H1 (cell line): ENCODE data around the gene DIP2C. TPM values are rescaled to one million over a fixed set of nuclear protein-coding genes. Genes with fewer than 3 reads are reported as not detected.

ENCODE experiments used
- CTCF ChIA-PET: fragments of 300-600 bp; sonication (Branson Sonifier 250); formaldehyde crosslinking; loops from one replicate; lab custom pipeline; 2021; ENCODE audit not compliant: partially characterized antibody; lab: Charles Lee
- POLR2A ChIA-PET: fragments of 300-600 bp; sonication (Branson Sonifier 250); formaldehyde crosslinking; loops from one replicate; lab custom pipeline; 2021; ENCODE audit warnings: inconsistent platforms; ENCODE audit not compliant: partially characterized antibody; lab: Charles Lee
- DNase-seq, 2 experiments: peaks; one replicate each; pipeline versions ENCODE4 v3.0.0 to v3.0.0-alpha.2; 2010 to 2022; ENCODE audit warnings: low spot score in 2 of 2, low read depth in 1 of 2, mixed read lengths in 1 of 2
- FAIRE-seq: peaks from 2 replicates; lab custom pipeline; 2011; peaks lifted over from hg19 to GRCh38; lab: Jason Lieb, UNC
- H2AFZ ChIP-seq: 2 replicates; pipeline ENCODE4 v1.8.1; 2012; ENCODE audit warnings: low read length, inconsistent platforms
- H2AK5ac ChIP-seq: 2 replicates; pipeline ENCODE4 v1.6.1; 2013; ENCODE audit warnings: low read depth, low read length
- H2BK120ac ChIP-seq: replicated peaks from 2 replicates; pipeline ENCODE3; 2013; ENCODE audit warnings: low read depth, low read length, inconsistent platforms
- H2BK12ac ChIP-seq: 2 replicates; pipeline ENCODE4 v1.6.1; 2013; ENCODE audit warnings: low read depth, low read length
- H2BK15ac ChIP-seq: 2 replicates; pipeline ENCODE4 v1.6.1; 2013; ENCODE audit warnings: low read length
- H2BK20ac ChIP-seq: 2 replicates; pipeline ENCODE4 v1.6.1; 2013; ENCODE audit warnings: low read length
- H2BK5ac ChIP-seq: 2 replicates; pipeline ENCODE4 v1.6.1; 2013; ENCODE audit warnings: low read depth, low read length
- H3K14ac ChIP-seq: 2 replicates; pipeline ENCODE4 v1.6.1; 2013; ENCODE audit warnings: inconsistent platforms; ENCODE audit not compliant: insufficient read length
- H3K18ac ChIP-seq: 2 replicates; pipeline ENCODE4 v1.6.1; 2013; ENCODE audit warnings: low read length; ENCODE audit errors: extremely low read depth
- H3K23ac ChIP-seq: 2 replicates; pipeline ENCODE4 v1.6.1; 2013; ENCODE audit warnings: inconsistent platforms; ENCODE audit not compliant: insufficient read length
- H3K23me2 ChIP-seq: 2 replicates; pipeline ENCODE4 v1.6.1; 2013; ENCODE audit warnings: low read depth, low read length
- H3K27ac ChIP-seq: 2 replicates; pipeline ENCODE4 v1.6.1; 2011; ENCODE audit warnings: low read depth, low read length, inconsistent platforms
- H3K27me3 ChIP-seq, 4 experiments: replicated peaks in 1 of 4; 1 replicate in 1 of 4; 2 replicates in 3 of 4; pipeline versions ENCODE4 v1.6.1 to v1.8.1; 2011 to 2013; ENCODE audit warnings: low read length in 3 of 4, mild to moderate bottlenecking in 3 of 4, inconsistent platforms in 2 of 4, mixed read lengths in 2 of 4, moderate library complexity in 1 of 4; ENCODE audit not compliant: control insufficient read depth in 3 of 4, insufficient read depth in 3 of 4; ENCODE audit errors: extremely low read depth in 1 of 4
- H3K36me3 ChIP-seq, 4 experiments: 2 replicates each; pipeline versions ENCODE4 v1.6.1 to v1.8.1; 2011 to 2013; ENCODE audit warnings: mild to moderate bottlenecking in 4 of 4, low read length in 3 of 4, moderate library complexity in 2 of 4, control low read depth in 1 of 4, inconsistent platforms in 1 of 4; ENCODE audit not compliant: insufficient read depth in 4 of 4, control insufficient read depth in 2 of 4
- H3K4ac ChIP-seq: replicated peaks from 2 replicates; pipeline ENCODE3; 2013; ENCODE audit warnings: low read length, low read depth, mixed read lengths, inconsistent platforms; ENCODE audit not compliant: insufficient read length
- H3K4me1 ChIP-seq, 4 experiments: replicated peaks in 1 of 4; 1 replicate in 1 of 4; 2 replicates in 3 of 4; pipeline versions ENCODE4 v1.6.1 to v1.8.1; 2011 to 2013; ENCODE audit warnings: low read length in 3 of 4, inconsistent platforms in 2 of 4, mixed read lengths in 1 of 4; ENCODE audit not compliant: insufficient read depth in 4 of 4, control insufficient read depth in 3 of 4
- H3K4me2 ChIP-seq, 2 experiments: 2 replicates each; pipeline versions ENCODE4 v1.6.1 to v1.8.1; 2011 to 2013; ENCODE audit warnings: low read depth in 2 of 2, low read length in 2 of 2, control low read depth in 1 of 2, inconsistent platforms in 1 of 2, mild to moderate bottlenecking in 1 of 2; ENCODE audit not compliant: insufficient read depth in 1 of 2
- H3K4me3 ChIP-seq, 4 experiments: fragments of 200-600, 300-600 bp in 1 of 4; sonication (generic), shearing (Covaris generic), sonication (Bioruptor Twin) in 1 of 4; 2 replicates each; pipeline versions ENCODE4 v1.5.1 to v1.8.1; 2011 to 2016; ENCODE audit warnings: low read length in 4 of 4, low read depth in 3 of 4, control low read depth in 2 of 4, inconsistent platforms in 2 of 4, mild to moderate bottlenecking in 2 of 4, mixed read lengths in 1 of 4, moderate library complexity in 1 of 4; ENCODE audit not compliant: insufficient read depth in 2 of 4; ENCODE audit errors: extremely low read depth in 1 of 4
- H3K56ac ChIP-seq: replicated peaks from 2 replicates; pipeline ENCODE3; 2013; ENCODE audit warnings: low read depth, mild to moderate bottlenecking, mixed read lengths, low read length, inconsistent platforms; ENCODE audit not compliant: insufficient read length
- H3K79me1 ChIP-seq: 2 replicates; pipeline ENCODE4 v1.6.1; 2013; ENCODE audit warnings: low read depth, low read length, control low read depth
- H3K79me2 ChIP-seq, 2 experiments: 2 replicates each; pipeline versions ENCODE4 v1.6.1 to v1.8.1; 2012 to 2013; ENCODE audit warnings: low read length in 2 of 2, mild to moderate bottlenecking in 2 of 2, inconsistent platforms in 1 of 2; ENCODE audit not compliant: insufficient read depth in 2 of 2, control insufficient read depth in 1 of 2
- H3K9ac ChIP-seq, 4 experiments: replicated peaks in 1 of 4; 1 replicate in 1 of 4; 2 replicates in 3 of 4; pipeline versions ENCODE4 v1.6.1 to v1.8.1; 2011 to 2013; ENCODE audit warnings: low read depth in 3 of 4, low read length in 3 of 4, control low read depth in 2 of 4, mild to moderate bottlenecking in 2 of 4, moderate library complexity in 2 of 4, inconsistent platforms in 1 of 4; ENCODE audit errors: extremely low read depth in 1 of 4
- H3K9me3 ChIP-seq, 2 experiments: 2 replicates each; pipeline versions ENCODE4 v1.6.1 to v1.8.1; 2012 to 2013; ENCODE audit warnings: mild to moderate bottlenecking in 2 of 2, moderate library complexity in 2 of 2, control low read depth in 1 of 2, inconsistent platforms in 1 of 2, low read depth in 1 of 2, low read length in 1 of 2, mixed read lengths in 1 of 2; ENCODE audit not compliant: insufficient read depth in 2 of 2
- H4K20me1 ChIP-seq, 2 experiments: replicated peaks in 1 of 2; 2 replicates each; pipeline versions ENCODE3 to v1.8.1; 2011 to 2013; ENCODE audit warnings: inconsistent platforms in 2 of 2, low read length in 2 of 2, mild to moderate bottlenecking in 1 of 2; ENCODE audit not compliant: insufficient read depth in 2 of 2, control insufficient read depth in 1 of 2
- H4K5ac ChIP-seq: 2 replicates; pipeline ENCODE4 v1.6.1; 2013; ENCODE audit warnings: low read length, low read depth, mixed read lengths, inconsistent platforms; ENCODE audit not compliant: insufficient read length
- H4K8ac ChIP-seq: 2 replicates; pipeline ENCODE4 v1.8.0; 2013; ENCODE audit warnings: mild to moderate bottlenecking, moderate library complexity, low read length, inconsistent platforms; ENCODE audit not compliant: insufficient read depth; ENCODE audit errors: extremely low read depth
- H4K91ac ChIP-seq: replicated peaks from 2 replicates; pipeline ENCODE3; 2013; ENCODE audit warnings: low read length, mixed read lengths, inconsistent platforms; ENCODE audit not compliant: insufficient read length
- CTCF ChIP-seq, 3 experiments: IDR thresholded peaks; 1 replicate in 2 of 3; 2 replicates in 1 of 3; pipeline versions ENCODE4 v1.5.1 to v1.6.1; 2011; ENCODE audit warnings: low read length in 3 of 3, mild to moderate bottlenecking in 3 of 3, inconsistent platforms in 2 of 3, low read depth in 1 of 3, moderate library complexity in 1 of 3; ENCODE audit not compliant: insufficient read depth in 1 of 3; ENCODE audit errors: control extremely low read depth in 1 of 3
- EP300 ChIP-seq, 2 experiments: IDR thresholded peaks; 1 replicate in 1 of 2; 2 replicates in 1 of 2; pipeline ENCODE4 v1.6.1; 2011 to 2012; ENCODE audit warnings: low read depth in 2 of 2, low read length in 2 of 2, mild to moderate bottlenecking in 2 of 2, borderline replicate concordance in 1 of 2, inconsistent platforms in 1 of 2, moderate library complexity in 1 of 2
- JUN ChIP-seq: IDR thresholded peaks from 2 replicates; pipeline ENCODE4 v1.6.1; 2011; ENCODE audit warnings: low read depth, mild to moderate bottlenecking, improper control_type of control experiment, low read length
- POLR2A ChIP-seq, 2 experiments: IDR thresholded peaks; 1 replicate in 1 of 2; 2 replicates in 1 of 2; pipeline ENCODE4 v1.6.1; 2011; ENCODE audit warnings: low read depth in 2 of 2, low read length in 2 of 2, mild to moderate bottlenecking in 2 of 2; ENCODE audit errors: control extremely low read depth in 1 of 2
- SIRT6 ChIP-seq: IDR thresholded peaks from one replicate; pipeline ENCODE4 v1.7.1; 2012; ENCODE audit warnings: low read length, inconsistent platforms
- TCF12 ChIP-seq: IDR thresholded peaks from 2 replicates; pipeline ENCODE4 v1.6.1; 2011; ENCODE audit warnings: low read depth, mild to moderate bottlenecking, low read length
- WGBS, 2 experiments: shearing (Covaris generic) in 1 of 2; methylation state at CpG; one replicate each; pipeline versions ENCODE4 v1.1.6 to v1.1.7; 2013 to 2015; ENCODE audit warnings: low lambda C conversion rate in 2 of 2, mixed read lengths in 2 of 2, inconsistent platforms in 1 of 2, low coverage in 1 of 2, missing lambda C conversion rate in 1 of 2; ENCODE audit not compliant: insufficient replicate concordance in 2 of 2, insufficient coverage in 1 of 2, insufficient read length in 1 of 2; ENCODE audit errors: extremely low coverage in 1 of 2, missing lambda C conversion rate in 1 of 2; 5-methylcytosine and 5-hydroxymethylcytosine counted together
- polyA plus RNA-seq, 7 experiments: library from polyadenylated mRNA; depleted of rRNA in 3 of 7; stranded (reverse) in 5 of 7; unstranded in 2 of 7; fragments of >200 nt in 5 of 7; fragments of 200-250 nt in 2 of 7; gene quantifications; 1 replicate in 5 of 7; 2 replicates in 1 of 7; 4 replicates in 1 of 7; pipeline versions ENCODE4 v1.2.1 to v1.2.3, GENCODE V29; 2011 to 2013; ENCODE audit warnings: missing spikeins in 2 of 7, mixed read lengths in 2 of 7
- total RNA-seq: library from RNA; stranded (reverse); fragmentation: NEBNext Ultra II Directional; extraction: Animal tissue kit (Norgen Biotek cat#: 25700); gene quantifications from 2 replicates; pipeline ENCODE4 v1.2.1, GENCODE V29; 2021
- TF ChIP-seq, protein P1 (sequence below): IDR thresholded peaks from 2 replicates; pipeline ENCODE4 v1.6.1; 2011; ENCODE audit warnings: low read length, improper control_type of control experiment

The DIP2C gene
- total and polyA plus RNA-seq, 2 of the 8 experiments (the other 6 are each of a cell fraction or from before 2014, with no cell fraction given), result 3.8 to 9.3 TPM

DNA sequence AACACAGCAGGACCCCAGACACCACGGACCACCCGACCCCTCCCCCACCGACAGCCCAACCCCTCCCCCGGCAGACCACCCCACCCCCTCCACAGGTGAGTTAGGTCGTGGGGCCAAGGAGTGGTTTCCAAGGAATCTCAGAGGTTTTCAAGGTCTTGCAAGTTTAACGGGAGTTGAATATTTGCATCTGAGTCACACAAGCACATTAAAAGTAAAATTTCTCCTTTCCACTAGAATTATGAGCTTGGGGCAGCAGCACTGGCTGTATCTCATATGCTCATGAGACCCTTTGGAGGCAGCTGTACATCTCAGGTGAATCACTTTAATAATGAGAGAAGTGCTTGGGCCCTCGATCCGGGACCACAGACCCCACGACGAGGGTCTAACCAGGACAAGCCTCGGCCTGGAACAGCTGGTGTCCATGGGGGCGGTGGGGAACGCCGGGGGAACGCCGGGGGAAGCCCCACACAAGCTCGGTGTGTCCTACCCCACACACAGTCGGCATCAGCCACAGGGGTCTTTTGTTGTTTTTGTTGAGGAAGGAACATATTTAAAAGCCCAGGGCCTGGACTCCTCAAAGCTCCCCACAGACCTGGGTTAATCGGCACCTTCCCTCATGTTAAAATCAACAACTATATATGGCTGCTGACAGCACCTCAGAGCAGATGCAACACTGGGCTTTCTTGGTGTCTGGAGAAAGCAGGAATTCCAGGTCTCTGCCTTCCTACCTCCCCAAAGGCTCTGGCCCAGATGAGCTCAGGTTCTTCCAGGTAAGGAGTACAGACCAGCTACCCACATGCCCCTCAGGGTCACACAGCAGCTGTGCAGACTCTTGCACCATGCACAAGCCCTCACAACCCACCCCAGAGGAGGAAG is 130.3 kb downstream of the DIP2C start:
- no peak overlapping the region for H2BK12ac ChIP-seq
- no peak overlapping the region; the same call in none of the 2 replicates for H3K18ac ChIP-seq
- H3K23me2 ChIP-seq, result peaks cover 1% of the 10 kb centered on the region; the same call in 1 of the 2 replicates
- no peak overlapping the region for H3K27ac ChIP-seq
- H2AK5ac ChIP-seq, result no peak overlapping the region
- H3K4me1 ChIP-seq, result peaks cover 5 to 18% (median 13%) of the 10 kb centered on the region in 4 experiments; a peak in 6 of 7 replicates
- no peak overlapping the region for H3K14ac ChIP-seq
- 83% methylated on average over 18 of the region's 19 CpGs; no CpG with 5 or more reads in 1 of the 2 experiments for WGBS, 2 experiments
- no peak overlapping the region for H3K23ac ChIP-seq
- FAIRE-seq (no peak), DNase-seq (no peak)
- no peak overlapping the region for H3K4me3 ChIP-seq
- H2BK20ac ChIP-seq, result no peak overlapping the region
- POLR2A ChIA-PET, result interaction anchor here (1.8 kb wide), 2 partner anchors 8 to 12 kb away, joined by 5 to 6 read pairs; no protein-coding TSS in a partner anchor
- H3K4me2 ChIP-seq, result no peak overlapping the region
- peaks cover 11% of the 10 kb centered on the region for H3K79me1 ChIP-seq
- peak overlapping the region; percentile 66 for H4K91ac ChIP-seq
- H4K5ac ChIP-seq, result no peak overlapping the region
- H3K9ac ChIP-seq, result no peak overlapping the region
- no peak overlapping the region for H2BK15ac ChIP-seq
- H4K20me1 ChIP-seq, result peaks cover 0 to 6% of the 10 kb centered on the region in 2 experiments
- H4K8ac ChIP-seq, result no peak overlapping the region
- no peak overlapping the region for H2AFZ ChIP-seq
- H2BK120ac ChIP-seq, result no peak overlapping the region
- H3K56ac ChIP-seq, result no peak overlapping the region
- no peak overlapping the region for H3K4ac ChIP-seq
- peaks cover 2% of the 10 kb centered on the region in 2 experiments; a peak in 3 of 4 replicates for H3K9me3 ChIP-seq
- H3K79me2 ChIP-seq, result peaks cover 0 to 18% of the 10 kb centered on the region in 2 experiments; a peak in 2 of 4 replicates
- no peaks in the 10 kb centered on the region for H3K27me3 ChIP-seq
- no peaks in the 10 kb centered on the region for H3K36me3 ChIP-seq
- CTCF ChIA-PET, result interaction anchor here (0.6 to 1.2 kb wide), 3 partner anchors 11 to 318 kb away, joined by 3 to 4 read pairs (median 3); no protein-coding TSS in a partner anchor
- no peak overlapping the region; the same call in 1 of the 2 replicates for H2BK5ac ChIP-seq
- TF ChIP-seq TCF12 (no peak), CTCF (IDR thresholded peaks at IDR 0.05; ENCODE audit: control extremely low read depth in 1 of 3, insufficient read depth in 1 of 3, low read depth in 1 of 3, low read length in 3 of 3) (no peak), SIRT6 (no peak), EP300 (IDR thresholded peaks at IDR 0.05; ENCODE audit: borderline replicate concordance in 1 of 2, low read depth in 2 of 2, low read length in 2 of 2) (no peak), POLR2A (IDR thresholded peaks at IDR 0.05; ENCODE audit: control extremely low read depth in 1 of 2, low read depth in 2 of 2, low read length in 2 of 2) (no peak), JUN (no peak)
- TF ChIP-seq, protein P1, sequence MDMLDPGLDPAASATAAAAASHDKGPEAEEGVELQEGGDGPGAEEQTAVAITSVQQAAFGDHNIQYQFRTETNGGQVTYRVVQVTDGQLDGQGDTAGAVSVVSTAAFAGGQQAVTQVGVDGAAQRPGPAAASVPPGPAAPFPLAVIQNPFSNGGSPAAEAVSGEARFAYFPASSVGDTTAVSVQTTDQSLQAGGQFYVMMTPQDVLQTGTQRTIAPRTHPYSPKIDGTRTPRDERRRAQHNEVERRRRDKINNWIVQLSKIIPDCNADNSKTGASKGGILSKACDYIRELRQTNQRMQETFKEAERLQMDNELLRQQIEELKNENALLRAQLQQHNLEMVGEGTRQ, result no peak
